ENCODE data around the gene CROT.
A peak's percentile ranks its signal among the peaks of the same experiment; 100 is the strongest.

CROT gene

DNA sequence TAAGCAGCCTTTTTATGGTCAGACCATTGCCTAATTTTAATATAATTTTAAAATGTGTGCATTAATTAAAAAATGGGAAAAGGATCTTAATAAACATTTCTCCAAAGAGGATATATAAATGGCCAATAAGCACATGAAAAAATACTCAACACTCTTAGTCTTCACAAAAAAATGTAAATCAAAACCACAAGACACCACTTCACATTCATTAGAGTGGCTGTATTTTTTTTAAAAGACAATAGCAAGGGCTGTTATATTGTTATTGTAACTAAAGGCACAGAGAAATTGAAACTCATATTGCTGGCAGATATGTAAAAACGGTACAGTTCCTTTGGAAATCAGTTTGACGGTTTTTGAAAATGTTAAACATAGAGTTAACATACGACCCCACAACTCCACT is 3.2 kb upstream of the CROT start:
- DNase-seq: no peak

DNA sequence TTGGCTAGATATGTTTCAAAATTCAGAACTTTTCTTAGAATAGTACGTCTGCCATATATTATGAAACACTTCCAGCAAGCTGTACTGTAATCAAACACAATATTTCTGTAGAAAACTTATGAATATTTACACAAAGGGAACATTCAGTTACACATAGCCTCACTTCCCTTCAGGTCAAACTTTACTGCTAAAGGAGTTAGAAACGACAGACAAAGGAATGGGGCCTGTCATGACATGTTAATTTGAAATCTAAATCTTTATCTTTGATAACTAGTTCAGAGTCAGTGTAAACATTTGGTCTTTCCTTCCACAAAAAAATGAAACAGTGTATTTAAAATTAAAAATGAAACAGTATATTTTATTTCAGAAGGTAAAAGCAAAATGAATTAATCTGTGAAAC is 1.0 kb upstream of the CROT start:
- DNase-seq: no peak

DNA sequence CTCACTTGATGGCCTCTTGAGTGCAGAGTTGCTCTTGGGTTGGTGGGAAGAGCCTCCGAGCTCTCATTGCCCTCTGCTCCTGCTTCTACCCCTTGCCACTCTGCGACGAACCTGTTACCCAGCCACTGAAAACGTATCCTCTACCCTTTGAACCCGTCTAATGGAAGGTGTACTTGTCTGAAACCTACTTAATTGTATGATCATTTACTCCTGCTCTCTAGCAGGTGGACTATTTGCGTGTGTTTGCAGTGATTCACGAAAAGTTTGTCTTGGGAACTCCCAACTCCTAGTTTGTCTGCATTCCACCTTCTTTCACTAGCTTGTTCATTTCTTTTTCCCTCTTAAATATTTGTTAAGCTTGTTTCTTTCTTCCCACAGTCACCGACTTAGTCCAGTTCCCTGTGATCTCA is 503 bp downstream of the CROT start:
- no peak for DNase-seq

DNA sequence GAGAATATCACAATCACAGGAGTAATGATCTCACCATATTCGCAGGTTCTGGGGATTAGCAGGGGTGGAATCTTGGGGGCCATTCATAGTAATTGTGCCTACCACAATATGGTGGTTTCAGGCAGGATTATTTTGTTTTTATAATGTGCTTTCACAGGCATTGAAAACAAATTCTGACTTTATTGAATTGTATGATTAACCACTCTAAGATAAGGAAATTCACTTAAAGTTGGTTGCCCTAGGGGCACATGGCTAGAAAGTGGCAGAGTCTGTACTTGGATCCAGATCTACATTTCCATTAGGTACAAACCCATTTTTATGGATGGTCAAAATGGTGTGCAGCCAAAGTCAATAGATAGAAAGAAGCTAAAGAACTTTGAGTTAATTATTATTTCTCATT is 1.7 kb downstream of the CROT start:
- DNase-seq: no peak

DNA sequence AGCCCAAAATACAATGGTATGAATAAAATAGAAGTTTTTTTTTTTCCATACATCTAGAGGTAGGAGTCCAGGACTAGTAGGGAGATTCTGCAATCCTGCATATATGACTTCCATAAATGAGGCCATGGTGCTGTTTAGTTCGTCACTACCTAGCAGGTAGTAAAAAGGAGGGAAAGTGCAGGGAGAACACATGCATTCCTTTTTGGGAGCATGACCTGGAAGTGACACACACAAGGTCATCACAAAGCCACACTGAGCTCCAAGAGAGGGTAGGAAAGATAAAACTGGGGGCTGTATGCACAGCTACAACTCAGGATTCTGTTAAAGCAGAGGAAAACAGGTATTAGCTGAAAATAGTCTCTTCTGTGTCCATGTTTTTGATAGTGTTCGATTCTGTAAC is 2.2 kb downstream of the CROT start:
- DNase-seq: no peak

DNA sequence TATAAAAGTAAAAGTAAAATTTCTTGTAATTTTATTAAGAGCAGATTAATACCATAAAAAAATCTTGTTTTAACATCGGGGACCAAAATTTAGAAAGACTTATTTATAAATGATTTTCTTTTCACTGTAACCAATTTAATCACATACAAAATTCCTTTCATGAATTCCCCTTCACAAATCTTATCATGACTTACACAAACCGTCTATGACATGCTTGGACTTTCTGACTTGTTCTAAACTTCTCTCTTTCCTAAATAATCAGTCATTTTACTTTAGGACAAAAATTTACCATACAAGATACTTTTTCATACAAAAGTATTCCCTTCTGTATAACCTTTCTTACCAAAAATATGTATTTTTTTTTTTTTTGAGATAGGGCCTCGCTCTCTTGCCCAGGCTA is 9.3 kb downstream of the CROT start:
- DNase-seq: no peak

DNA sequence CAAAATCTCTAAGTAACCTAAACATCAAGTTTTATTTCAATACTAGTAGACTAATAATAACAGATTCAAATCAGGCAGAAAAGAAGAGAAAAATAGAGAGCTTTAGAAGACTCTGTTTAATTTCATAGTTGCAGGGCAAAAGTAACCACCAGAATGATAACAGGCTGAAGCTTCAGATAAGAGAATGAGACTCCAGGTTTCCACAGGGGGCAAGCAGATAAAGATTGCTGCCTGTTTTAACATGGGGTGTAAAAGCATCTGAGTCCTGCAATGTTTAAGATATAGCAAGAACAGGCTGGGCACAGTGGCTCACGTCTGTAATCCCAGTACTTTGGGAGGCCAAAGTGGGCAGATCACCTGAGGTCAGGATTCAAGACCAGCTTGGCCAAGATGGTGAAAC is 11.0 kb downstream of the CROT start:
- DNase-seq: no peak

DNA sequence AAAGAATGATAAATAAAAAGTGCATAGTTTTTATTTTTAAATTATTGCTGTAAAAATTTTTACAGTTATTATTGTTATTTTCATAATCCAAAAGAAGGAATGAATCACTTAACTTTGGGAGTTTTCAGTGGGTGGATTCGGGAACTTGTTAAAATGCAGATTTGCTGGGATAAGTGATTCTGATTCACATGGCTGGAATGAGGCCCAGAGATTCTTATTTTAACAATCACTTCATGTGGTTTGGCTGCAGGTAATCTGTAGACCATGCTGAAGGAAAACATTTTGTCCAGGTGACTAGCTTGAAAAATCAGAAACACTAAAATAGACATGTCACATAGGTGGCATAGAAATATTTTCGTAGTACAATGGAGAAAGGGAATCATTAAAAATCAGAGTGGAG is 13.9 kb downstream of the CROT start:
- DNase-seq: no peak

DNA sequence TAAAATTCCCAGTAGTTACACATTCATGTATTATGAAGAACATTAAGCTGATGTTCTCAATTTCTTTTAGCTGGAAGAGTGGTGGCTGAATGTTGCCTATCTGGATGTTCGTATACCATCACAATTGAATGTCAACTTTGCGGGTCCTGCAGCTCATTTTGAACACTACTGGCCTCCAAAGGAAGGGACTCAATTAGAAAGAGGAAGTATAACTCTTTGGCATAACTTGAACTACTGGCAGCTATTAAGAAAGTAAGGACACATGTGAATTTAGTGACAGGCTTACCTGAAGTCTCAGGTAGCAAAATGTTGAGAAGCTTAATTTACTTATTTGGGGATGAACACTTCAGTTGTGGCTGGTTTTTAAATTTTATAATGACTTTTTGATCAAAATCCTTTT is 15.9 kb downstream of the CROT start:
- no peak for DNase-seq

DNA sequence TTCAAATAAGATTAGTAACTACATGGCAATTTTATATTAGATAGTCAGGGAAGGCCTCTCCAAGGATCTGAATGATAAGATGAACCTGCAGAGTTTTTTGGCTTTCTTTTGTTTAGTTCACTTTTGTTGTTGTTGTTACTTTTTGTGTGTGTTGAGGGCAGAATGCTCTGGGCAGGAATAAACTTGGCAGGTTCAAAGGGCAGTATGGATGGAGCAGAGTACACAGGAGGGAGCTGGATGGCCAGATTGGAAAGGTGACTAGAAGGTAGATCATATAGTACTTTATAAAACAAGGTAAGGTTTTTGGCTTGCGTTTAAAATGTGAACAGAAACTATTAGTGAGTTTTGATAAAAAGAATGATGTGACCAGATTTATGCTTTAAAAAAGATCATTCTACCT is 17.9 kb downstream of the CROT start:
- DNase-seq: no peak

DNA sequence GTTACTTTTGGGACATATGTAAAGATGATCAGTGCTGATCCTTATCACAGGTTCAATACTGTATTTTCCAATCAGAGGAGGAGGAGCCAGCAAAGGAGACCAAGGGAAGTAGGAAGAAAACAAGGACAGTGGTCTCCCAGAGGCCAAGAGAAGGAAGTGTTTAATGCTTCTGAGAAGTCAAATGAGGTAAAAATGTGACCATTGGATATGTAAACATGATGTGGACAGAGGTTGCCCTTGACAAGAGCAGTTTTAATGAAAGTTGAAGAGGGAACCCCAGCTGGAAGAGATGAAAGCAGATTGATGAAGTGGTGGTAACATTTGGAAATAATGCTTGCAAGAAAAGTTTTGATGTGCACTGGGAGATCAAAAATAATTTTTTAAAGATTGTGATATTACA is 18.8 kb downstream of the CROT start:
- DNase-seq: no peak

DNA sequence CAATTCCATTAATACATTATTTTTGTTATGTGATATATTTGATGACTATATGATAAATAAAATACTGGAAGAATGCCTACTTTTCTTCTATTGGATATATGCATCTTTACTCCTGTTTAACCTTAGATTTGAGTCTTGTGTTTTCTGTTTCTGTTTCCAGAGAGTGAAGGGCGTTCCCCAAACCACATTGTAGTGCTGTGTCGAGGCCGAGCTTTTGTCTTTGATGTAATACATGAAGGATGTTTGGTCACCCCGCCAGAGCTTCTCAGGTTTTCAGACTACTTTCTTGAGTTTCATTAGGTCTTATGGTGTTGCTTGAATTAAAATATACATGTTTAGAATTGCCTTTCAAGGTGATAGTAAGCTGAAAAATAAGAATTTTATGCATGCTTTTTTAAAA is 23.8 kb downstream of the CROT start:
- peak; percentile 29 for DNase-seq

DNA sequence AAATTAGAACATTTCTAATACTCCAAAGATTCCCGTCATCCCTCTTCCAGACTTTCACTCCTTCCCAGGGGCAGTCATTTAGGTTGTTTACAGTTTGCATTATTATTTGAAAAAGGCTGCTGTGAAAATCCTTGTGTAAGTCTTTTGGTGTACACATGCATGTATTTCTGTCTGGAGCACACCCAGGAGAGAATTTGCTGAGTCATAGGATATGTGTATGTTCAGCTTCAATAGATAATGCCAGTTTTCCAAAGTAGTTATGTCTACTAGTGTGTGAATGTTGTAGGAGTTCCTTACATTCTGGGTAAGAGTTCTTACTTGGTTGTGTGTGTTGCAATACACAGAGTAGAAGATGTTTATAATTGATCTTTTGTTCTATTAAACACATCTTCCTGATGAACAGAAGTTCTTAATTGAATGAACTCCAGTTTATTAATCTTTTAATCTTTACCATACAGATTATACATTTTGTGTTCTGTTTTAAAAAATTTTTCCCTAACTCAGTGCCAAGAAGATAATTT is 25.3 kb downstream of the CROT start:
- DNase-seq: no peak

DNA sequence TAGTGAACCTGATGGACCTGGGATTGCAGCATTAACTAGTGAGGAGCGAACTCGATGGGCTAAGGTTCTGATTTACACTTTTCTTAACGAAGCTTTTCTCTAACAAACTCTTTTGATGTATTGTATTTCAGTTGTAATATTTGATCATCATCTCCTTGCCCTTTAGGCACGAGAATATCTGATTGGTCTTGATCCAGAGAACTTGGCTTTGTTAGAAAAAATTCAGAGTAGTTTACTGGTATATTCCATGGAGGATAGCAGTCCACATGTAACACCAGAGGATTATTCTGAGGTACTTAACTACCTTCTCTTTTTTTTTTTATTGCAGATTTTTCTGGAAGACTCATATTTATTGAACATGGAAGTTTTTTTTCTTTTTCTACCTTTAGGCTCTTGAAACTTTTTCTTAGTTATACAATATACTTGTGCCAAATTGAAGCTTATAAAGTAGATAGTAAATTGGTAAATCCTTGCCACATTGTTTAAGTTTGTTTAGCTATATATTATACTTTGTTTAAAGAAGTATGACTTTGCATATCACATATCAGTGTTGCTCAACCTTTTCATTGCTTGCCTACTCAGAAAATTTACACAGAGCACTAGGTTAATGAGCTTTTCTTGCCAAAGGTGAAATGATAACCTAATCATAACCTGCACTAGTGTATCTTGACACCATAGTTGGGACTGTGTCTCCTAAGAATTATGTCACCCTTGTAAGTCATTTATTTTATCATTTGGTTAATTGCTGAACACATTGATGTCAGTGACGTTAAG is 30.4 kb downstream of the CROT start:
- no peak for DNase-seq

DNA sequence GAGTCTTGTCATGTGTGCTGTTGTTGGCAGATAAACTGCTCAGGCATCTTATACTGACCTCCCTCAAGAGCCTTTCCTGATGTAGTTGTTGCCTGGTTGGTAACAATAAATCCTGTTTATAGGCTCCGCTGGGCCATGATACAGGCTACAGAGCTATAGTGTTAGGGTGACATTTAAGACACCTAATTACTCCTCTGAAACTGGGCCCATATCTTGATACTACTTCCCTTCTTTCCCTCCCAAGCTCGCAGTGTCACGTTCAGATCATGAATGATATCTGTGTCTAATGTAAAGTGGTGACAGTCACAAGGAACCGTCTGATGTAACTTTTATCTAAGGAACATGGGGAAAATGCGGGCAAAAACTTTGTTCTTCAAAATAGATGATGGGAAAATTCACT is 35.4 kb downstream of the CROT start:
- DNase-seq: no peak

DNA sequence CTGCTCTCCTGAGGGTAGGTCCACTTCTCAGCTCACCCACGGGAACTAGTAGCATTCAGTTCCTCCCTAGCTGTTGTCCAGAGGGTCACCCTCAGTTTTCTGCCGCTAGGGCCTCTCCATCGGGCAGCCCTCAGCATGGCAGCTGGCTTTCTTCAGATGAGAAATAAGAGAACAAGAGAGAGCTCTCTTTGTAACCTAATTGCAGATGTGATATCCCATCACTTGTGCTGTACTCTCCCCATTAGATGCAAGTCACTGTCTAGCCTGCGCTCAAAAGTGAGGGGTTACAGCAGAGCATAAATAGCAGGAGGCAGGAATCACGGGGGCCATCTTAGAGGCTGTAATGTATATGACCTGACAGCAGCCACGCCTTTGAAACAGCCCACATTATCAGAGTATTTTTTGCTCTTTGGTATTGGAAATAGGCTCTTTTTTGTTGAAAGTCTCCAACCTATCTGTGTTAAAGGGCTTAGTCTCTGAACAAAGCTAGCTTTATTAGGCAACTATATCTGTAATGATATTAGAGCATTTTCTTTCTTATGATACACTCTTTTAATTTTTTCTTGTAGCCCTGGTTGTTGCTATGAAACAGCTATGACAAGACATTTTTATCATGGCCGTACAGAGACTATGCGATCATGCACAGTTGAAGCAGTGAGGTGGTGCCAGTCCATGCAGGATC is 45.7 kb downstream of the CROT start:
- no peak for DNase-seq

DNA sequence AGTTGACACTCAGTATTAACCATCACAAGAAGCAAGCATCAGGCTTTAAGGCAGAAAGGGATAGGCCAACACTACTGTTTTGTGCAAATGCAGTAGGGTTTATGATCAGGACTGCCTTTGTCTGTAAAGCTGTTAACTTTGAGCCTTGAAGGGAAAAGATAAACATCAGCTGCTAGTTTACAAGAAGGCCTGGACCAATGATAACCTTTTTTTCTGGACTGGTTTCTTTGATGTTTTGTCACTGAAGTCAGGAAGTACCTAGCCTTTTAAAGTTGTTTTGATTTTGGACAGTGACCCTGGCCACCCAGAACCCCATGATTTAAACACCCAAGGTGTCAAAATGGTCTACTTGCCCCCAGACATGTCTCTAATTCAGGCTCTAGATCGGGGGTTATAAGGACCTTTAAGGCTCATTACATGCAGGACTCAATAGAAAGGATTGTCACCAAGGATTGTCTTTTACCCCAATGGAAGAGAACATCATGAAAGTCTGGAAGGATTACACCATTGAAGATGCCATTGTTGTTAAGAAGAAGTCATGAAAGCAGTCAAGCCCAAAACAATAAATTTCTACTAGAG is 50.1 kb downstream of the CROT start:
- no peak for DNase-seq

DNA sequence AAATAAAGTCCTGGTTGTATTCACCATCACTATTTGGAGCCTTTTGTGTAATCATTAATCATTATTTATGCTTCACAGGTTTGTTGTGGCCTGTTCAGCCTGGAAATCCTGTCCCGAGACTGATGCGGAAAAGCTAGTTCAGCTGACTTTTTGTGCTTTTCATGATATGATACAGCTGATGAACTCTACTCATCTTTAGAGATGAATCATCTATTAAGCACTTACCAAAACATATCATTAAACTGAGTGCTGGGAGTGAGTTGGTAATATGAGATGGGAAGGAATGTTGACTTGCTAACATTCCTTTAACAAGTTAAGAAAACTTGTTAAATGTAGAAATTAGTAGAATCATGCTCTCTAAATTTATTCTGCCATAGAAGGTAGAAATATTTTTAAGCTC is 53.0 kb downstream of the CROT start:
- DNase-seq: no peak

DNA sequence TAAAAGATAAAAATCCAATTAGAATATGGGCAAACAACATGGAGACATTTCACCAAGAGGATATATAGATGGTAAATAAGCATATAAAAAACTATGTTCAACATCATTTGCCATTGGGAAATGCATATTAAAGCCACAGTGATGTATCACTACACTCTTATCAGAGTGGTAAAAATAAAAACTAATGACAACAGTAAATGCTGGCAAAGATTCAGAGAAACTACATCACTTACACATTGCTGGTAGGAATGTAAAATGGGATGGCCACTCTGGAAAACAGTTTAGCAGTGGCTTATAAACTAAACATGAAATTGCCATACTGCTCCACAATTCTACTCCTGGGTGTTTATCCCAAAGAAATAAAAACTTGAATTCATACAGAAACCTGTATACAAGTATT is 59.2 kb downstream of the CROT start:
- DNase-seq: no peak

DNA sequence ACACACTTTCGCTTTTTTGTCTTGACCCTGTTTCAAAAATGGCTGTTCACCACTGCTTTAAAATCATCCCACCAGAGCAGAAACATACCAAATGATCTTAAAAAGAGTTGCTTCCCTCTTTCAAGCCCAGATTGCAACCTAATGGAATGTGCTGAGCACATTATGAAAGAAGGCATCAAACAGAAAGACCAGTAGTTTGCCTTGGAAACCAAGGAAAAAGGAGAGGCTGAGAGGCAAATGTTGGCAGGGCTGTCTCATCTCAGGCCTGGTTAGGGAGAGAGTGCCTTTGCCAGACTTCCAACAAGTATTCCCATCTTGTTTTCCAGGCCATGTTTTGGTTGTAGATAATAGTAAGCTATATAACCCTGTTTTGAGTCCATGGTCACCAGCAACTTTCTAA is 65.7 kb downstream of the CROT start:
- no peak for DNase-seq

DNA sequence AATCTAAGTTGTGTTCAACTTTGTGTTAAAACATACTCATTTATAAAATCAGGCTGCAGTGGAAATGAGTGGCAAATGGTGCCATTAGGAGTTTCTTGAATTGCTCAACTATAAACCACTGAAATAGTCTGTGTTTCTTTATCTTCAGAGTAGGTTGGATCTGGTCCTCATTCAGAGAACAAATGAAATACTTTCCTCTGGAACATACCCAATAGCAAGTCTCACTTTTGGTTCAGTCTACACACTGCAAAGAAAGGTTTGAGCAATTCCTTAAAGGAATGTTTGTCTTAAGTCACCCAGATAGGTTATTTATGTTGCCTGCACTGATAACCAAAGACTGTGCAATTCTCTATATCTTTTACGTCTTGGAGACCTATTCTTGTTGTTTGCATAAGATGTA is 67.6 kb downstream of the CROT start:
- no peak for DNase-seq

DNA sequence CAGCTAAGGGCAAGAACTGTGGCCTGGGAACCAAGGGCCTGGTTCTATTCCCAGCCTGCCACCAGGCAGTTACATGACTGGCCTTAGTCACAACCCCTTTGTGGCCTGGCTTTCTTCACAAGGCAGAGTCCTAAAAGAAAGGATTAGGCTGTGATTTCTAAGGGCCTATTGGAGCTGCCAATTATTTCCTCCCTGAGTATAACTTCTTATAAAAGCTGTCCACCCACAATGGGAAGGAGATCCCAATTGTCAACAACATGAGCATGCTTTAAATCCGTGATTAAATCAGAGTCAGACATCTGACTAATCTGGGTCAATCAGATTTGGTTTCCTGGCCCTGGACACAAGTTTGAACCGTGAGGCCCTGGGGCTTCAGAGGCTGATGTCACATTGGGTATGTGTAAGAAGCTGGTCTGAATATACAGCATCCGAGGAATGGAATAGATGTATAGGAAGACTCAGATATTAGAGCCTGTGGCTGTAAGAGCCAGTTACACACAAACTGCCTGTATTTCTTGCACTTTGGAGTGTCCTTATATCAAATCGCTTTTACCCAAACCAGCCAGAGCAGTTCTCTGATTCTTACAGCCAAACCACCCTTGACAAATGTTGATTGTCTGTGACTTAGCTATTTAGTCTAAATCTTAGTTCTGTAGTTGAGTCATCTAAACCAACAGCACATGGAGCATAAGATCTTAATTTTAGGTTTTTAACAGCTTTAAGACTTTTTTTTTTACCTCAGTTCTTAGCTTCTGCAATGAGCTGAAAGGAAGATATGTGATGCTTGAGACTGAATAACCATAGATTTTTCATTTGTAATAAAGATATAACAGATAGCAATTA is 68.7 kb downstream of the CROT start:
- no peak for DNase-seq

DNA sequence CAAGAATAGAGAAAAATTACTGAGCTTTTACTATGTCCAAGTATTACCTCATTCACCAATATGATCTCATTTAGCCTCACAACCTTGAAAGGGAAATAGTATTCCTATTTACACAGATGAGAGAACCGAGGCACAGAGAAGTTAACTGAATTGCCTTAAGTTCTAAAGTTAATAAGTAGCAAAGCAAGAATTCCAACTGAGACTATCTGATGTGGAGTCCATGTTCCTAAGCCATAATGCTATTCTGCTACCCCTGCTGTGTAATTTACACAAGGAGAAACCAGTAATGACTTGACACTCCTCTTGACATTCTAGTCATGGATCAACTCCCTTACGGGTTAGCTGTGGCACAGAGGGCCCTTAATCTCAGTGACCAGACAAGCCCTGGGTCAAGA is 69.3 kb downstream of the CROT start:
- no peak for DNase-seq

All from CD4-positive, alpha-beta T cell treated with Interleukin-6 for 4 hours (primary cell).